GM19324 (cell line): ENCODE data around the gene SKP1.
"Not testable (repeated sequence)": the region's sequence is repeated elsewhere in the genome, so short reads cannot be mapped to it uniquely, and the experiment has no call there.

ENCODE experiments used
- ATAC-seq: cut with Tn5 transposase; IDR thresholded peaks from one replicate; pipeline ENCODE4 v1.9.1; 2021; ENCODE audit warnings: mild to moderate bottlenecking, moderate library complexity; ENCODE audit not compliant: unreplicated experiment, low FRiP score

SKP1 gene

DNA sequence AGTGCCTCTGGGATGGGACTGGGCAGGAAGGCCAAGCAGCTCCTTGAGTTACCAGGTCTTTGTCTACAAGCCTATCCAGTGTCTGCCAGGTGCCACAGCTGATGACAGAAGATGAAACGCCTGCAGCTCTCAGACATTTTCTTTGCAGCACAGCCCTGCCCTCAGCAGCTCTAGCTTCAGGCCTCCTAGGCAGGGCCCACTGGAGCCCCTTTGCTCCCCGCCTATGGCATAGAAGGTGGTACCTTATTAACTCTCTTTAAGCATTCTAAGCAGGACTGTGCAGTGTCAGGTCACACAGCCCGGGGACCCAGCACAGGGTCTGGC is 1.3 kb upstream of the SKP1 start:
- no peak for ATAC-seq

DNA sequence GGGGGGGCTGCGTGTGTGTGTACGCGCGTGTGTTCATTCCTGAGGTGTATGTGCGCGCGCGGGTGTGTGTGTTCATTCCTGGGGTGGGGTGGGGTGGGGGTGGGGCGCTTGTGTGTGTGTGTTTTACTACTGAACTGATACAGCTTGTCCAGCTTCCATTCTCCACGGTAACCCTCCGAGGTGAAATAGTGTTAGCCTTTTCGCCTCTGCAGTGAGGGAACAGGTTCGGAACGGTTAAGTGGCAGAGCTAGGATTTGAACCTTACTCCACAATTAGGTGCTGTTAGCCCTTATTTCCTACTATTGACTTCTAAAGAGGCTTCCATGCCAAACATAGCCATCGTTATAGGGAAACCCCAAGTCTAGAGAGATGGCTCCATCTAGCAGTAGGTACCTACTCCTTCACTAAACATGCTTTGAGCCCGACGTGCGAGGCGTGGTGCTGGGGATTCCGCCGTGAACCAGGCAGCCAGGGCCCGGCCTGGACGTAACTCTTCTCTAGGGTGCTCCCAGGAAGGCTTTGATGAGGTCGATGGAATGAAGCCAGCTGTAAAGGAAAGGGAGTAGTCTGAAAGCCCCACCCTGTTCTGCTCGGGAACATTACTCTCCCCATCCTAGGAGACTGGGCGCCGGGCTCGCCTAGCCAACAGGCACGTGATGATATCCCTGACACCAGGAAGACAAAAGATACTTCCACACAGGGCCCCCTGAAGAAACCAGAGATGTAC is 782 bp upstream of the SKP1 start:
- no peak for ATAC-seq

DNA sequence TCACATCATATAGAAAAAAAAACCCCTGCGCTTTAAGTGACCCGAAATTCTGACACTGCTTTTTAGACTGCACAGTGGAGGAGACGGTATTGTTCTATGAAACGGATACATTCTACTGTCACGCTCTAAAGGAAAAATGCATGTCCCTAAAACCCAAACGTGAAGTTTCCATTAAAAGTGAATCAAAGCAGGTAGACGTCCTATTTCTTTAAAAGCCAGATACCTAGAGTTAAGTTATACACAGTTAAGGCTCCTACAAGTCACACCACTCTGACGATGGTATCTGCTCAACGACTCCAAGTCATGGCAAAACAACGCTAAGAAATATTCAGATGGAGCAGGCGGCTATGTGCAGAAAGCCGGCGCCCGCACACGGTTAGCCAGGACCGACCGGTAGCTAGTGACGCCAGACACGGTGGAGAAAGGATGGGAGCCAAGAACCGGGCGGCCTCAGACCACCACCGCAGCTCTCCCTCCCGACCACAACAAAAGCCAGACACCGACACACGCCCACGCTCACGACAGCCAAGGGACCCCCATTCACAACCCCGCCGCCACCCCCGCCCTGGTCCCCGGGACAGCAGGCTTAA is 734 bp downstream of the SKP1 start:
- ATAC-seq: peak; percentile 18

DNA sequence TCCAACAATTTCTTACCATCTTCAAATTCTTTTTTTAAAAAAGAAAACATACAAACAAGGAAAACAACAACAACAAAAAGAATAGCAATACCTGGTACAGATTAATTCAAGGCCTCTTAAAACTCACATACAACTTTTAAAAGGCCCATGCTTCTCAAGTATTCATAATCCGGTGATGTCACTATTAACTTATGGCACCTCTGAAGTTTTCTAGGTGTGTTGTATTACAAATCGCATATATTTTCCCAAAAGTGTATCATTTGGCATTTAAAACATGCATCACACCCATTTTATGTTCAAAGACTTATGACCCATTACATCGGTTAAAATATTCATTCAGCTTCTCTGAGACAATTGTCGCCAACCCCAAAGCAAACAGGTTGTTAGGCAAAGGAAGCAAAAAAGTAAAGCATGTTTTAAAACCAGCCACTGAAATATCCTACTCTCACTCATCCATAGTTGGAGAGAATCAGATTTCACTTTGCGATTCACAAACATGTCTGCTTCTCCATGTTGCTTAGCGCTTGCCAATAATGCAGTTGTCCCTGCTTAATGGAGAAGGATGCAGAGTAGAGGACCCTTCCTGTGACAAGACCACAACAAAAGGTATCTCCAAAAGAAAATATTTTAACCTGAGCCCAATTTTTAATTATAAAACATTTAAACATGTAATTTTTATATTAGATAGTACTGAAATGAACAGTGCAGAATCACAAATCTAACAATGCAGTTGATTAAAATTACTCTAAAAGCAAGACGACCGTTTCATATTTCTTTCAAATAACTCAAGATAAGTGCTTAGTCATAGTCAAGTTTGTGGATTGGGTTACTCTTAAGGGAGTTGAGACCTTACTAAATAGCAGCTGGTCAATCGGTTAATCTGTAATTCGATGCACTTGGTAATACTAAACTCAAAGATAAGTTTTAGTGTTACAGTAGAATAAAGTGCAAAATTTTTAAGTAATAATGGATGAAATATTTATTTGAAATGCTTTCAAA is 1.6 kb downstream of the SKP1 start:
- no peak for ATAC-seq

DNA sequence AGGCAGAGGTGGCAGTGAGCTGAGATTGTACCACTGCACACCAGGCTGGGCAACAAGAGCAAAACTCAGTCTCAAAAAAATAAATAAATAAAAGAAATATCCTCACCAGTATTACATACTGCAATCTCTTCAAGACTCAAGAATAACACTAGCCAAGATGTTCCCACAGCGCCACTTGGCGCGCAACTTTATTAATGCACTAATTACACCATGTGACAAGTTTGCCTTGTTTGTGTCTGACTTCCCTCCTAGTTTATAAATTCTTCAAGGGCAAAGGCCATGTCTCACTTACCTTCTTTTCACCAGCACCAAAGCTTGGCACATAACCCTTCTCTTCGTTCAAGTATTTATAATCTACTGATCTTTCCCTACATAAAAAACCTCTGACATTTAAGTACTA is 4.8 kb downstream of the SKP1 start:
- no peak for ATAC-seq

DNA sequence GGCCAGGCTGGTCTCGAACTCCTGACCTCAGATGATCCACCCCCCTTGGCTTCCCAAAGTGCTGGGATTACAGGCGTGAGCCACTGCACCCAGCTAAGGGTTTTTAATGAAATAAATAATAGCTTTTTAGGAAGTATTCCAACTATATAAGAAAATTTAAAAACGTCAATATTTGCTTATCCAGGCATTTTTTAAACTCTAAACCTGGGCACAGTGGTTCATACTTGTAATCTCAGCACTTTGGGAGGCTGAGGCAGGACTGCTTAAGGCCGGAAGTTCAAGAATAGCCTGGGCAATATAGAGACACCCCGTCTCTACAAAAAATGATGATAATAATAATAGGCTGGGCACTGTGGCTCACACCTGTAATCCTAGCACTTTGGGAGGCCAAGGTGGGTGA is 14.2 kb downstream of the SKP1 start:
- ATAC-seq: no peak

DNA sequence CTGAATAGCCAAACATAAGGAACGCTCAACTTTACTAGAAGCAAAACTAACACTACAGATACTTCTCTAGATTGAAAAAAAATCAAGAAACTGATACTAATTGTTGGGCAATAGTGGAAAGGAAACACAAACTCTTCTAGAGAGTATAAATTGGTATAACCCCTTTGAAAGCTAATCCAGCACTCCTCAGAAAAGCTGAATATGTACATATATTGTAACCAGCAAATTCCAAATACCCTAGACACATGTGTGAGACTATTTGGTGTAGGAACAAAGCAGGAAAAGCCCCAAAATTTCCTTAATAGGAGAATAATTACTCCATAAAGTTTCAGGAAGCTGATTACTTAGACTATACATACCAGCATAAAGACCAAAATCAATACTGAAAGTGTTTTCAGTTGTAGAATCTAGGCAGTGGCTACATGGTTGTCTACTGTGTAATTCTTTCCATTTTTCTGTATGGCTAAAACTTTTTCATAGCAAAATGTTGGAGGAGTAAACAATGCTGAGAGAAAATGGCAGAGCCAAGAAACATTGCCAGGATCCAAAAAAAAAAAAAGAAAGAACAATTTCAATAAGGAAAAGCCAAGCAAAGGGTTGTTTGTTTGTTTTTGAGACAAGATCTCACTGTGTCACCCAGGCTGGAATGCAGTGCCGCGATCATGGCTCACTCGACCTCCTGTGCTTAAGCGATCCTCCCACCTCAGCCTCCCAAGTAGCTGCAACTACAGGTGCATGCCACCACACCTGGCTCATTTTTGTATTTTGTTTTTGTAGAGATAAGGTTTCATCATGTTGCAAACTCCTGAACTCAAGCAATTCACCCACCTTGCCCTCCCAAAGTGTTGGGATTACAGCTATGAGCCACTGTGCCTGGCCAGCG is 15.0 kb downstream of the SKP1 start:
- no peak for ATAC-seq

DNA sequence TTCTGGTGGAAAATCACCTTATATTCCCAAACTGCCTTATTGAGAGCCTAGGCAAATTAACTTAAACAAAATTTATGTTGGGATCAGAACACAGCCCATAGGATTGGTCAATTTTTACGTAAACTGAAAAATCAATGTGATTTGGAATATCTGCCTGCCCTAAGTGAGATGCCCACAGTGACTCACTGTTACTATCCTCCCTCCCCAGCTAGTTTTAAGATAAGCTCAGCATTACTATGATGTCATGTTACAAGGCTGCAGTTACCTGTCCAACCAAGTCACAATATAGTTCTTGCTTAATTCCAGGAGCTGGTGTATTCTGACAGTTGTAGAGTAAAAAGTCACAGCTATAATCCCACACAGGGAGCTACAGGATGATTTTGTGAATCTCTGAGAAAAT is 23.1 kb downstream of the SKP1 start:
- ATAC-seq: no peak

DNA sequence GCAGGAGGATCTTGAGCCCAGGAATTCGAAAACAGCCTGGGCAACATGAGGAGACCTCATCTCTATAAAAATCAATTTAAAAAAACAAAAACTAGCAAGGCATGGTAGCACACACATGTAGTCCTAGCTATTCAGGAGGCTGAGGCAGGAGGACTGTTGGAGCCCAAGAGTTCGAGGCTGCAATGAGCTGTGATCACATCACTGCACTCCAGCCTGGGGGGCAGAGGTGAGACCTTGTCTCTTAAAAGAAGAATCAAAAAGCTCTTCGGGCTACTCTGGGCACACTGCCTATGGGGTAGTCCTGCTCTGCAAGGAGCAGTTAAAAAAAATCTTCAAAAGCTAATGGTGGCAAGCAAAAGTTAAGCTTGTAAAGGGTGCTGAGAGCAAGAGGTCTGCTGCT is 23.5 kb downstream of the SKP1 start:
- ATAC-seq: no peak

DNA sequence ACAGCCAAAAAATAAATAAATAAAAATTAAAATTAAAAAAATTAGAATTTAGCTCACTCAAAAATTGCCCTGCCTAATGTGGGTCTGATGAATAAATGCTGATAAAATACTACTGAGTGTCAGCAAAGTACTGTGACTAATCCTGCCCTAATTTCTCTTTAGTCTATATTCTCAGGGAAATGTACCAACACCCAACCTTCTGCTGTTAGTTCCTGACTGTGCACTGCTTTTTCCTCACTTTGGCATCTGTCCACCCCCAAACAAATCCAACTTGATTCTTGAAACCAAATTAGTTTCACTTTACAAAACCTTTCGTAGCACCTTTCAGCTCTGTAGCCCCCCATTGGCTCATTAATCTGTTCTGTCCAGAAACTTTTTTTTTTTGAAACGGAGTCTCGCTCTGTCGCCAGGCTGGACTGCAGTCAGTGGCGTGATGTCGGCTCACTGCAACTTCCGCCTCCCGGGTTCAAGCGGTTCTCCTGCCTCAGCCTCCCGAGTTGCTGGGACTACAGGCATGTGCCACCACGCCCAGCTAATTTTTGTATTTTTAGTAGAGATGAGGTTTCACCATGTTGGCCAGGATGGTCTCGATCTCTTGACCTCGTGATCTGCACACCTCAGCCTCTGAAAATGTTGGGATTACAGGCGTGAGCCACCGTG is 24.4 kb downstream of the SKP1 start:
- ATAC-seq: not testable (repeated sequence)

DNA sequence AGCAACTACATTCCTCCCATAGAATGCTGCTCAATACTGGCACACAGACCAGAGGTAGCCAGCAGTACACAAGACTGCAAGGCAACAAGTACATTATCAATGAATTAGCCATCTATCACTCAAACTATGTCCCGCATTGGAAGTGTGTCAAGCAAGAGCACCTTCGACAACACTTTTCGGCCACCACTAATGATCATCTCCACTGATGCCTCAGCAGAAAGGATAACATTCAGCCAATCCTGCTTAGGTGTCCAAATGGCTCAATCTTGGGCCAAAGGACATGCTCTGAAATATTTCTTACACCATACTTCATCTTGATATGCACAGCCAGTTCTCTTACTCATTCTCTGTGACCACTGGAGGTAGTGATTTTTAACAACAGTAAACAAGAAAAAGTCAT is 25.0 kb downstream of the SKP1 start:
- ATAC-seq: no peak

DNA sequence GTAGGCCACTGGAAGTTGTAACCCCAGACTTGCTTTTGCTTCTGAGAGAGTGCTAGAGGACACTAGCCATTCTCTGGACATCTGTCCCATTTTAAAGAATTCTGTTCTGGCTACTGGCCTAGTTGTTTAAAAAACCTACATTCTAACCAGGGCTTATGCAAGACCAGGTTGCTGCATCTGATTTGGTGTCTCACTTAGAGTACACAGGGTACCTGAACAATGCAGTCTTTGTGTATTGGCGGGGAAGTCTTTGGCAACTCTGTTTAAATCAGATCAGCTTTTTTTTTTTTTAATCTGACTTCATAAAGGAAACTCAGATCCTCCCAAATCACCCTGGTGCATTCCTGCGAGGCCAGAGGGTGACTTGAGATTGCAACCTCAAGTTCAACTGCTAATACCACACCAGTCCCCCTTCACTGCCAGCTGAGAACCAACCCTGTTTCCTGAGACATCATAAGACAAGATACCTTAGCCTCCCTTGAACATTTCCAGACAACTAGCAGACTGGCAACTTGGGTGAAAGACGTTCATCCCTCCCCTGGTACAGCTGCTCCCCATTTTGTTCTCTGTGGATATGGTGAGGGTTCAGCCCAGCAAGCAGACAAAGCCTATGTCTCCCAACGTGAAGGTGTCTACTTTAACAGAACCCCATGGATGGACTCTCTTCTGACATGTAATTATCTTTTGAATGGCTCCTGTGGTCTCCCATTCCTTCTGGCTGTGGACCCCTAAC is 27.0 kb downstream of the SKP1 start:
- no peak for ATAC-seq

DNA sequence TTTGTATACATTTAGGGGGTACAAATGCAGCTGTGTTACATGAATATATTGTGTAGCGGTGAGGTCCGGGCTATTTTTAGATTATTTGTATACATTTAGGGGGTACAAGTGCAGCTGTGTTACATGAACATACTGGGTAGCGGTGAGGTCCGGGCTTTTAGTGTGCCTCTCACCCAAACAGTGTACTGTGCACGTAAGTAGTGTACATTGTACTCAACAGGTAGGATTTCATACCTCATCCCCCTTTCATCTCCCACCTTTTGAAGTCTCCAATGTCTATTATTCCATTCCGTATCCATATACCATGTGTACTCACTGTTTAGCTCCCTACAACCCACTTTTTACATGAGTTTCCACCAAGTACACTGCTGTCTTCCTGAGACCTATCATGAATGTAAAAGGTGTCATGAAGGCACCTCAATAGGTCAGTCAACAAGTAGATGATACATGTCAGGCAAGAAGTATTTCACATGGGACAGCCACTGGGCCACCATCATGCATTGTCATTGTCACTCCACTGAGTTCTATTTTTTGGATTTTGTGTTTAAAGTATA is 27.7 kb downstream of the SKP1 start:
- ATAC-seq: no peak

DNA sequence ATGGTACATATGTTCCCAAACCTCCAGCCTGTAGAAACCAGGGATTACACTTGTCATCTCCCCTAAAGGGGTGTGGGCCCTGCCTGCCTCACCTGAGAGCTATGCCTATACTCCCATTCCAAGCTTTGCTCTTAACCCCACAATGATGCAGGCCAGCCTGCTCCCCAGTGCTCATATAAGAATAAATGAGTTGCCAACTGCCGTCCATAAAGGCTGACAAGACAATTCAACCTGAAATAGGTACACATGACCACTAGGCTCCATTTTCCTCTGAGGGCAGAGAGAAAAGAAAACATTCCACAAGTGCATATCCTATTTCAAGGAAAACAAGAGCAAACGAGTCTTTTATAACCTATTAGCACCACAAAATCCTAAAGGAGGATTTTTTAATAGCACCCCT is 28.4 kb downstream of the SKP1 start:
- ATAC-seq: no peak

DNA sequence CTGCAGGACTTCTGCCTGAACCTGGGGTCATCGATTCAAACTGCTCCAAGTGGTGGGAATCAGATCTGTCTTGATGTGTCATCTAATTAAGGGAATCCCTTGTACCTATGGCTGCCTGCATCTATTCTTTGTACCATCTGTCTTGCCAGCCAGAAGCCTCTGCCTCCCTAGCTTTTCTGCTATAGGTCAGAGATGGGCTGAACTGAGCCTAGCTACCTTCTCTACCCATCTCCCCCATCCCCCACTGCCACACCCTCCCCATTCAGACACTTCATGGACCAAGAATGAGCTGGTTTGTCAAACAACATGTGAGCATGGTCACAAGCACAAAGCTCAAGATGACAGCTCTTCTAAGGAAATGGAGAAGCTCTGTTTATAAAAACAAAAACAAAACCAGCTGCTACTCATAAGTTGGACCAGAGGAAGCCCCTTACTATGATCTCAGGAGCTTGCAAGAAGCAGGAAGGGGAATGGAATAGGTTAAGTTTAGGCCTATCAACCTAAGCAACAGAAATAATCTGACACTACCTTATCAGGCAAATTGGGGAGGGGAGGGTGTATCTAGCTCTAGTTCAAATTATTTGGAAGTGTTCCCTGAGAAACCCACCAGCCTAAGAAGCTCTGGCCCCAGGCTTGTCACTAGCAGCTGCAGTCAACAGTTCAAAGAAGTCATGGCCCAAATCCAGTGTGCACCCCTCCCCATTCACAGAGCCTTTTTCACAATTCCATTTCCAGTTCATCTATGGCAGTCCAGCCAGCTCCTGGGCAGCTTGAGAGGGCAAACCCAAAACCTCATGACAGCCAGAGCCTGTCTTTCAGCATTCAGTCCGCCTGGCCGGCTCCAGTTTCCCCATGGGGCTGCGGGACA is 29.9 kb downstream of the SKP1 start:
- no peak for ATAC-seq

DNA sequence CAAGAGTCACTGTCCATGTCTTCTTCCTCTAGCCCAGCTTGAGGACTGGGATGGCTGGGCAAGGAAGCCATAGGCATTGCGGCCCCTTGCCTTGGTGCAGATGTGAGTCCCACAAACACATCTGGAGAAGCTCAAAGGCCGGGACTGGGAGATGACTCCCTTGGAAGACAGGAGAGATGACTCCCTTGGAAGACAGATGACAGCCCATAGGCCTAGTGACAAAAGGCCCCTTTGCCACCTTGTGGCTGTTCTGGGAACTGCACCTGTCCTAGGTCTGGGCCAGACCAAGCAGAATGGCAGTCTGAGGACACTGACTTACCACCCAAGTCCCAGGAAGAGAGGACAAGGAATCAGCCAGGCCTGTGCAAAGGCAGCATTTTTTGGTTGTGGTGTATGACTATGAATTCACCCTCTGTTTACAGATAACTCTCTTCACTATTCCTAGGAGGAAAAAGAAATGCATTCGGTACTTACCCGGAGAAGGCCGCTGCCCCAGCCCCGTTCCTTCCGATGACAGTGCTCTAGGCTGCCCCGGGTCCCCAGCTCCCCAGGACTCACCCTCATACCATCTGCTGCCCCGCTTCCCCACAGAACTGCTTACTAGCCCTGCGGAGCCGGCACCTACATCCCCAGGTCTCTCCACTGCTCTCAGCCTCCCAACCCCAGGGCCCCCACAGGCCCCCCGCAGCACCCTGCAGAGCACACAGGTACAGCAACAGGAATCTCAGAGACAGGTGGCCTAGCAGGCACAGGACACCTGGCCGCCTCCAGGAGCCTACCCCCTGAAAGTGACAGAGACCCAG is 30.8 kb downstream of the SKP1 start:
- no peak for ATAC-seq

DNA sequence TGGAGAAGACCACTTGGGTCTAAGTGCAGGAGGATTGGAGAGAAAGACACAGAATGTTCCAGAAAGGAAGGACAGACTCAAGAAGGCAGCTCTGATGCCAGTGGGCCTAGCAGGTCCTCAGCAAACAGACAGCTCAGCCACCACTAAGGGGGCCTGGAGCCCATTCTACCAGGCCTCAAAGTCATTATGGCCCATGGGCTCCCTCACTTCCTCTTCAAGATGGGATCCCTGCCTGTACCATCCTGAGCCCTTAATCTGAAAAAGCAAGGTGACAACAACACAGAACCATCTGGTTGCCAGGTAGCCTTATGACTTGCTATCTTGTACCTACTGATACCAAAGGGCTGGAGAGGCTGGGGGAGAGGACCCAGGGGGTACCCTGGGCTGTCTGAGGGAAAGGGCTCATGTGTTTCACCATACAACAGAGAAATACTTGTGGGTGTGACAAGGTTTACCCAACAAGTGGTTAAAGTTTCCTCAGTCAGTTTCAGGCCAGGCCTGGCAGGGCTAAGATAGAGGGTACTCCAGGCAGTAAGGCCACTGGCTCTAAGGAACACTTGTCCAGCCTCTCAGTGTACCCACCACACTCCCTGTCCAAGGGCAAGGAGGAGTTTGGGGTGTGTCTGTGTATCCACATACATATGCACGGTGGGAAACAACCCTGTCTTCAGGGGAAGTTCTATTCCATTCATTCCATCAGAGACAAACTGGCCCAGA is 31.6 kb downstream of the SKP1 start:
- ATAC-seq: no peak
